ENCODE data around the gene PTMS.

GRCh38 chr12:6780573-6780972 is 14.4 kb downstream of the PTMS start:
- TF ChIP-seq MAFG (CRISPR knock-in tag; IDR thresholded peaks at IDR 0.05) (no peak), ELF1 (CRISPR knock-in tag; IDR thresholded peaks at IDR 0.05) (no peak), DPF2 (CRISPR knock-in tag; IDR thresholded peaks at IDR 0.05; ENCODE audit: borderline replicate concordance, low read depth) (no peak), CEBPB (IDR thresholded peaks at IDR 0.05; ENCODE audit: borderline replicate concordance, low read depth, low read length) (no peak), ZNF530 (CRISPR knock-in tag; IDR thresholded peaks at IDR 0.05; ENCODE audit: low read depth) (no peak), IKZF1 (IDR thresholded peaks at IDR 0.05) (no peak), XRCC5 (optimal IDR thresholded peaks at IDR 0.05; ENCODE audit: low read length) (no peak), ZNF512B (CRISPR knock-in tag; IDR thresholded peaks at IDR 0.05; ENCODE audit: borderline replicate concordance) (no peak), POLR2AphosphoS5 (IDR thresholded peaks at IDR 0.05; ENCODE audit: low read depth, low read length) (no peak), ZNF251 (CRISPR knock-in tag; IDR thresholded peaks at IDR 0.05) (no peak), CTCF (CRISPR knock-in tag; IDR thresholded peaks at IDR 0.05) (no peak)

Measured in HepG2 (cell line).